Mammary epithelial cell (primary cell): Measurements from ENCODE around the gene DSCAM.

Experiments
- EZH2 ChIP-seq: IDR thresholded peaks from 2 replicates; pipeline ENCODE4 v1.6.1; 2012; ENCODE audit warnings: low read length, inconsistent platforms, borderline replicate concordance
- TF ChIP-seq, protein P1 (sequence below), 2 donors: IDR thresholded peaks in 1 of 2; conservative IDR thresholded peaks in 1 of 2; 2 replicates each; pipeline ENCODE4 v1.5.1; 2011 to 2012; ENCODE audit warnings: inconsistent platforms in 2 of 2, low read length in 2 of 2, mild to moderate bottlenecking in 2 of 2, control low read depth in 1 of 2, low read depth in 1 of 2; ENCODE audit not compliant: insufficient read depth in 1 of 2; ENCODE audit errors: extremely low read depth in 1 of 2

DNA sequence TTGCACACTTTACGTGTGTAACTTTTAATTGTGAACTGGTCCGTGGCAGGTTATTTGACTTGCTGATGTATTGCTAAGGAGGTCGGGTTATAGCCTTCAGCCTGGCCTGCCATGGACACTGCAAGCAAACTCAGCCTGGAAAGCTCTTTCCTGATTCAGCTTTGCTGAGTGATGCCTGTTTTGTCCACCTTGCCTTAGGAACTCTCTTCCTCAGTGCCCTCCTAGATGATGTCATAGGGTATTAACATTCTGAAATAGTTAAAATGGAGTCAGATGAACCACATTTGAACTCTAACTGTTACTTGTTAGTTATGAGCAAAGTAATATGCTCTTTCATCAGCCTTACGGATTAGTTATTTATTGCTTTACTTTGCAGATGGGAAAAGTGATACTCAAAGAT, 533.7 kb downstream of the DSCAM start:
- TF ChIP-seq, protein P1, sequence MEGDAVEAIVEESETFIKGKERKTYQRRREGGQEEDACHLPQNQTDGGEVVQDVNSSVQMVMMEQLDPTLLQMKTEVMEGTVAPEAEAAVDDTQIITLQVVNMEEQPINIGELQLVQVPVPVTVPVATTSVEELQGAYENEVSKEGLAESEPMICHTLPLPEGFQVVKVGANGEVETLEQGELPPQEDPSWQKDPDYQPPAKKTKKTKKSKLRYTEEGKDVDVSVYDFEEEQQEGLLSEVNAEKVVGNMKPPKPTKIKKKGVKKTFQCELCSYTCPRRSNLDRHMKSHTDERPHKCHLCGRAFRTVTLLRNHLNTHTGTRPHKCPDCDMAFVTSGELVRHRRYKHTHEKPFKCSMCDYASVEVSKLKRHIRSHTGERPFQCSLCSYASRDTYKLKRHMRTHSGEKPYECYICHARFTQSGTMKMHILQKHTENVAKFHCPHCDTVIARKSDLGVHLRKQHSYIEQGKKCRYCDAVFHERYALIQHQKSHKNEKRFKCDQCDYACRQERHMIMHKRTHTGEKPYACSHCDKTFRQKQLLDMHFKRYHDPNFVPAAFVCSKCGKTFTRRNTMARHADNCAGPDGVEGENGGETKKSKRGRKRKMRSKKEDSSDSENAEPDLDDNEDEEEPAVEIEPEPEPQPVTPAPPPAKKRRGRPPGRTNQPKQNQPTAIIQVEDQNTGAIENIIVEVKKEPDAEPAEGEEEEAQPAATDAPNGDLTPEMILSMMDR (conservative IDR thresholded peaks at IDR 0.05 in 1 of 2, IDR thresholded peaks at IDR 0.05 in 1 of 2; ENCODE audit: extremely low read depth in 1 of 2, insufficient read depth in 1 of 2, low read depth in 1 of 2, low read length in 2 of 2) = no peak
- no peak for TF ChIP-seq EZH2
